ENCODE measurements around the gene MAP9. TPM values are rescaled to one million over a fixed set of nuclear protein-coding genes. Genes with fewer than 3 reads are reported as not detected.
"Not testable (repeated sequence)": the region's sequence is repeated elsewhere in the genome, so short reads cannot be mapped to it uniquely, and the experiment has no call there.

MAP9 gene
- total RNA-seq, 1 donor from 2014 or later: 5.9 TPM

DNA sequence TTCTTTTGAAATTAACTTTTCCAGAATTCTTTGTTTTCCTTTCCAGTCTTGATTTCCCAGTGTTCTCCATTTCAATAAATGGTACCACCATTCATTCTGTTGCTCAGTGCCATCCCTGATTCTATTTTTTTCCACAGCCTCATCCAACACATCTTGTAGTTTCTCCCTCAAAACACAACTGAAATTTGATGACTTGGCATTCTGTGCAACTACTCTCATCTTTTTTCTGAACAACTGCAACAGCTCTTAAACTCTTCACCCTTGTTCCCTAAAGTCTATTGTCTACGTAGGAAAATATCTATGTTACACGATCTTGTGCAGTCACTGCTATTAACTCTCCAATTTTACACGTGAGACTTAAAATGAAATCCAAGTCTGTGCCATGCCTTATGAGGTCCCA is 40.5 kb downstream of the MAP9 start:
- no peaks in the 10 kb centered on the region for H3K9me3 Mint-ChIP-seq

DNA sequence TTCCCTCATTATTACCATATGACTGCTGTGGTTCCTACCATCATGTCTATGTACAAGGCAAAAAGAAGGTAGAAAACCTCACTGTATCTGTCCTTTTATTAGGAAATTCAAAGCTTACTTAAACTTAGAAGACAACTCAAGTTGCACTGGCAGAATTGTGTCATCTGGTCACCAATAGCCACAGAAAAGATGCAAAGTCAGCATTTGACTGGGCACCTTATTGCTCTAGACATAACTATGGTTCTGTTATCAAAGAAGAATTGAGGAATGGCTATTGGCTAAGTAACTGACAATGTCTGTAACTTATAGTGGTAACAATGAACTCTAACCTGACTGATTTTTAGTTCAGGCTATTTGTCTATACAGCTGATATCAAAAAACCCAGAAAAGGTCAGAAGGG is 45.3 kb downstream of the MAP9 start:
- no peak for DNase-seq (ENCODE audit: low spot score)
- no peak overlapping the region for H3K4me3 Mint-ChIP-seq
- H3K27me3 Mint-ChIP-seq (ENCODE audit: insufficient read depth): no peaks in the 10 kb centered on the region
- H3K27ac Mint-ChIP-seq: no peak overlapping the region
- intact Hi-C loops (cut with micrococcal nuclease): no loop called here
- no peaks in the 10 kb centered on the region for H3K36me3 Mint-ChIP-seq (ENCODE audit: low read depth)
- no peaks in the 10 kb centered on the region for H3K9me3 Mint-ChIP-seq
- no peaks in the 10 kb centered on the region for H3K4me1 Mint-ChIP-seq (ENCODE audit: low read depth)

More for the DNA sequence above, 40.5 kb downstream of the MAP9 start:
- Mint-ChIP-seq H3K27ac (no peak overlapping the region), H3K27me3 (ENCODE audit: insufficient read depth) (no peaks in the 10 kb centered on the region), H3K4me3 (no peak overlapping the region), H3K4me1 (ENCODE audit: low read depth) (no peaks in the 10 kb centered on the region), H3K36me3 (ENCODE audit: low read depth) (no peaks in the 10 kb centered on the region)
- DNase-seq (ENCODE audit: low spot score): no peak
- intact Hi-C loops (cut with micrococcal nuclease): no loop called here

GRCh38 chr4:155322782-155323181 is 54.0 kb downstream of the MAP9 start:
- intact Hi-C loops (cut with micrococcal nuclease): no loop called here
- no peaks in the 10 kb centered on the region for H3K36me3 Mint-ChIP-seq (ENCODE audit: low read depth)

GRCh38 chr4:155321006-155321405 is 55.8 kb downstream of the MAP9 start:
- H3K27me3 Mint-ChIP-seq (ENCODE audit: insufficient read depth): peaks cover 2% of the 10 kb centered on the region
- H3K4me1 Mint-ChIP-seq (ENCODE audit: low read depth): no peaks in the 10 kb centered on the region
- no peak overlapping the region for H3K4me3 Mint-ChIP-seq
- H3K27ac Mint-ChIP-seq: no peak overlapping the region
- no peaks in the 10 kb centered on the region for H3K36me3 Mint-ChIP-seq (ENCODE audit: low read depth)
- no peak for DNase-seq (ENCODE audit: low spot score)
- intact Hi-C loops (cut with micrococcal nuclease): no loop called here
- H3K9me3 Mint-ChIP-seq: no peaks in the 10 kb centered on the region

More at GRCh38 chr4:155322782-155323181, 54.0 kb downstream of the MAP9 start:
- peaks cover 2% of the 10 kb centered on the region for H3K27me3 Mint-ChIP-seq (ENCODE audit: insufficient read depth)
- no peaks in the 10 kb centered on the region for H3K9me3 Mint-ChIP-seq
- H3K4me3 Mint-ChIP-seq: no peak overlapping the region
- no peaks in the 10 kb centered on the region for H3K4me1 Mint-ChIP-seq (ENCODE audit: low read depth)
- no peak for DNase-seq (ENCODE audit: low spot score)
- H3K27ac Mint-ChIP-seq: no peak overlapping the region

DNA sequence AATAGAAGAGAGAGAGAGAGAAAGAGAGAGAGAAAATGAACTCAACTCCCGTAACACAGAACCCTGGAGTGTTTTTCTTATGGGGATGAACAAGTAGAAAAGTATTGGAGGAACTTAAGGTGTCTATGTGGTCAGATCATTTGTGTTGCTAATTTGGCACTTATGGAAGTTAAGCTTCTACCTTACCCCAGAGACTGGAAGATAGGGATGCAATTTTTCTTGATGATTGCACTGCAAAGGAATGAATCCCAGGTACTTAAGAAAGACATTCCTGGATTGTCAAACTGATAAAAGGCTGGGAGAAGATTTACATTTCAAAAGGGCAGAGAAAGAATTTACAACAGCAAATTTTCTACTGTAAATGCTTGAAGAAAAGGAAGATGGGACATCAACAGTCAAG is 57.2 kb downstream of the MAP9 start:
- Mint-ChIP-seq H3K4me3 (no peak overlapping the region), H3K27me3 (ENCODE audit: insufficient read depth) (peaks cover 2% of the 10 kb centered on the region), H3K9me3 (no peaks in the 10 kb centered on the region), H3K27ac (no peak overlapping the region), H3K4me1 (ENCODE audit: low read depth) (no peaks in the 10 kb centered on the region), H3K36me3 (ENCODE audit: low read depth) (no peaks in the 10 kb centered on the region)
- intact Hi-C loops (cut with micrococcal nuclease): no loop called here
- DNase-seq (ENCODE audit: low spot score): no peak

GRCh38 chr4:155312027-155312426 is 64.7 kb downstream of the MAP9 start:
- H3K36me3 Mint-ChIP-seq (ENCODE audit: low read depth); H3K4me1 Mint-ChIP-seq (ENCODE audit: low read depth); H3K27me3 Mint-ChIP-seq (ENCODE audit: insufficient read depth); H3K4me3 Mint-ChIP-seq; intact Hi-C loops (cut with micrococcal nuclease); DNase-seq (ENCODE audit: low spot score); H3K27ac Mint-ChIP-seq; H3K9me3 Mint-ChIP-seq: not testable (repeated sequence)

- intact Hi-C loops (cut with micrococcal nuclease): no loop called here
- Mint-ChIP-seq H3K27me3 (ENCODE audit: insufficient read depth) (no peaks in the 10 kb centered on the region), H3K9me3 (no peaks in the 10 kb centered on the region), H3K36me3 (ENCODE audit: low read depth) (no peaks in the 10 kb centered on the region), H3K4me1 (ENCODE audit: low read depth) (no peaks in the 10 kb centered on the region), H3K27ac (no peak overlapping the region), H3K4me3 (no peak overlapping the region)
- no peak for DNase-seq (ENCODE audit: low spot score)
Observed at GRCh38 chr4:155307731-155308277, 69.0 kb downstream of the MAP9 start.

DNA sequence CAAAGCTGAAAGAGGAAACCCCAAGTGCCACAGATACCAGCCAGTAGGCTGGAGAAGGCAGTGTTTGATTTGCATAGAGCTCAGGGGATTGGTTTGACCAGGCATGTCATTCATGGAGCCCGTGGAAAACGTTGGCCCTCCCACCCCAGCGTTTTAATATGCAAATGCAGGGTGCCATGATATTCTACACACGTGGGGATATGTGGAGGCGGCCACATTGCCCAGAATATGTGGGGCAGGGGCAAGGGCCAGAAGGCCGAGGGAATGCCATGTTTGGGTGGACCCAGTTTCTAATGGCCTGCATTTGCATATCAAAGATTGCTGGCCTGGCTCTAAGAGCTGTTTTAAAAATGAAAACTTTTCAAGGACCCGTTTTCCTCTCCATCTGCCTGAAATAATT is 71.1 kb downstream of the MAP9 start:
- Mint-ChIP-seq H3K4me1 (ENCODE audit: low read depth) (no peaks in the 10 kb centered on the region), H3K4me3 (no peak overlapping the region), H3K9me3 (no peaks in the 10 kb centered on the region), H3K27ac (no peak overlapping the region), H3K36me3 (ENCODE audit: low read depth) (no peaks in the 10 kb centered on the region), H3K27me3 (ENCODE audit: insufficient read depth) (no peaks in the 10 kb centered on the region)
- DNase-seq (ENCODE audit: low spot score): no peak
- intact Hi-C loops (cut with micrococcal nuclease): no loop called here

DNA sequence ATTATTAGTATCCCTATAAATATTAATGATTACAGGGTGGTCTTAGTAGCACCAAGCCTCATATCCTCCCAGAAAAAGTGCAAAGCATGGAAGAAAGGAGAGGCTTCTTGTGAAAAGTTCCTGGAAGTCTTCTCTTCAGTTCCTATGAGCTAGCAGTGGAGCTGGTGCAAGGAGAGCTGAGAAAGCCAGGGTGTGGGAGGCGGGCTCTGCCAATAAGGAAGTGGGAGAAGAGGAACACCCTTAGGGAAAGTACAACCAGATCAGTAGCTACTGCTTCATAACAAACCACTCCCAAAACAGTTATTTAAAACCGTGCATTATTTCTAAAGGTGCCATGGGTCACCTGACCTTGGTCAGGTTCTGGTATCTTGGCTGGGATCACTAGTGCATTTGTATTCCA is 72.4 kb downstream of the MAP9 start:
- H3K4me1 Mint-ChIP-seq (ENCODE audit: low read depth): no peaks in the 10 kb centered on the region

DNA sequence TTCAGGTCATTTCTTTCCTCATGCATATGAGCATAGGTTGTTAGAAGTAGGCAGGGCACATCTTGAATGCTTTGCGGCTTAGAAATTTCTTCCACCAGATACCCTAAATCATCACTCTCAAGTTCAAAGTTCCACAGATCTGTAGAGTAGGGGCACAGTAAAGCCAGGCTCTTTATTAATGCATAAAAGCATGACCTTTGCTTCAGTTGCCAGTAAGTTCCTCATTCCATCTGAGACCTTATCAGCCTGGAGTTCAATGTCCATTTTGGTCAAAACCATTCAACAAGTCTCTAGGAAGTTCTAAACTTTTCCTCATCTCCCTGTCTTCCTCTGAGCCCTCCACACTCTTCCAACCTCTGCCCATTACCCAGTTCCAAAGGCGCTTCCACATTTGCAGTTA is 77.7 kb downstream of the MAP9 start:
- H3K27ac Mint-ChIP-seq: no peak overlapping the region
- intact Hi-C loops (cut with micrococcal nuclease): no loop called here
- no peaks in the 10 kb centered on the region for H3K9me3 Mint-ChIP-seq
- DNase-seq (ENCODE audit: low spot score): no peak
- no peaks in the 10 kb centered on the region for H3K27me3 Mint-ChIP-seq (ENCODE audit: insufficient read depth)
- no peaks in the 10 kb centered on the region for H3K36me3 Mint-ChIP-seq (ENCODE audit: low read depth)
- no peak overlapping the region for H3K4me3 Mint-ChIP-seq
- no peaks in the 10 kb centered on the region for H3K4me1 Mint-ChIP-seq (ENCODE audit: low read depth)

More for the DNA sequence above, 72.4 kb downstream of the MAP9 start:
- intact Hi-C loops (cut with micrococcal nuclease): no loop called here
- H3K27ac Mint-ChIP-seq: no peak overlapping the region
- no peak overlapping the region for H3K4me3 Mint-ChIP-seq
- H3K36me3 Mint-ChIP-seq (ENCODE audit: low read depth): no peaks in the 10 kb centered on the region
- no peak for DNase-seq (ENCODE audit: low spot score)
- no peaks in the 10 kb centered on the region for H3K27me3 Mint-ChIP-seq (ENCODE audit: insufficient read depth)
- H3K9me3 Mint-ChIP-seq: no peaks in the 10 kb centered on the region

Other genes with a start within 250 kb of the MAP9 start
- gene NPY2R, start 168.3 kb downstream of the MAP9 start, total RNA-seq: not detected in 2 replicates

Measured in activated T-helper 1 cell treated with anti-CD3 and anti-CD28 coated beads, Interleukin-12 subunit alpha, Interleukin-12 subunit beta, Interleukin-2, Interleukin-4 antibody, amounts not matched to agents 30 ng/mL and 10 ng/mL and 1 ng/mL, durations not matched to agents 14 hours and 24 hours and 36 hours (primary cell).